OCI-M1 (cell line): Measurements from ENCODE around the gene TPRG1.
A peak's percentile ranks its signal among the peaks of the same experiment; 100 is the strongest.

Source experiments
- DNase-seq: peaks from one replicate; lab custom pipeline; 2025; lab: John Stamatoyannopoulos, UW

TPRG1 gene

GRCh38 chr3:189232790-189233189 lies 61.0 kb downstream of the TPRG1 start:
- no peak for DNase-seq

- peak; percentile 40 for DNase-seq
Observed at GRCh38 chr3:189233225-189233858, 61.6 kb downstream of the TPRG1 start.

- DNase-seq, result no peak
Observed at GRCh38 chr3:189235214-189235613, 63.4 kb downstream of the TPRG1 start.

- DNase-seq, result no peak
Observed at GRCh38 chr3:189236352-189236751, 64.6 kb downstream of the TPRG1 start.

DNA sequence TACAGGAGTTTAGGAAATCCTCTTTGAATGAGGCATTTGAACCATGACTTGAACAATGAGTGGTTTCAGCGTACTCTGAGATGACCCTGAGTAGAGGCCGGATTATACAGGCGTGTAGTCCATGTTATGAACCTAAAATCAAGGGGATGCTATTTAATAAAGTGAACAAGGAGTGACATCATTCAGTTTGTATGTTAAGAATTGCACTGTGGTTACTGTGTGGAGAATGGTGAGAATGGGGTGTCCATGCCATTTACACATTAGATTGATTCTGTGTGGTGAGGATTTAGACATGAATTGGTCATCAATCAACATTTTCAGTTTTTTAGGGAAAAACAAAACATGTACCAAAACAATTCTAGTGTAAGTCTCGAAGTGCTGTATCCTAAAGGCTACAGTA lies 65.8 kb downstream of the TPRG1 start:
- no peak for DNase-seq

DNA sequence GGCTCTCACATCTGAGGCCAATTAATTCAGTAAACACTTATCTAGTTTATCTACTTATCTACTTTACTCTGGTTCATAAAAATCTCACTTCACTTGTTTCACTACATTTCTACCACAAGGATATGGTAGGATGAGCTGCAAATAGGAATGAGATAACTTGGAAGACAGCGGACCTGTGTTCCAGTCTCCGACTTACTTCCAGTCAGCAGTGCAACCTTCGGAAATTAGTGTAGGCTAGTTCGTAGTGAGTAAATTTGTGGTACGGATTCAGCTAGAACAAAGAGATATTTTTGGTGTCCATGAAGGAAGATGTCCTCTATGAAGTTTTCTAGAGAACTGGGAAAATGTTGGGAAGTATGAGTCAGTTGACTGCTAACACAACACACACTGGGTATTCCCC lies 66.3 kb downstream of the TPRG1 start:
- no peak for DNase-seq

DNA sequence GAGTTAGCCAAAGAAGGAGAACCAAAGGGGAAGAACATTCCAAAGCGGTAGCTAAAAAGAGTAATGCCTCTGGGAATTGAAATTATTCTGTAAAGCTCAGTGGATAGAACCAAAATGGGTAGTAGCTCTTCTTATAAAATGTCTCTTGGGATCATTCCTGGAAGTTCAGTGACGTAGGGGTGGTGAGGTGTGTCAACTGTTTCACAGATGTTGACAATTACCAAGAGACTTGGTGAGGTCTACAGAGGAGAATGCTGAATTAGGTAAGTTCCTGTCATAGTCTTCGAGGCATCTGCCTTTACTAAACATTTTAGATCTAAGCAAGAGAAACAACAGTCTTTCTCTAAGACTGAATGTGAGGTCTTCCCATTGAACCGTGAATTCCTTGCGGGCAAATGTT lies 67.8 kb downstream of the TPRG1 start:
- DNase-seq, result no peak

- no peak for DNase-seq
Observed at GRCh38 chr3:189249987-189250386, 78.2 kb downstream of the TPRG1 start.

DNA sequence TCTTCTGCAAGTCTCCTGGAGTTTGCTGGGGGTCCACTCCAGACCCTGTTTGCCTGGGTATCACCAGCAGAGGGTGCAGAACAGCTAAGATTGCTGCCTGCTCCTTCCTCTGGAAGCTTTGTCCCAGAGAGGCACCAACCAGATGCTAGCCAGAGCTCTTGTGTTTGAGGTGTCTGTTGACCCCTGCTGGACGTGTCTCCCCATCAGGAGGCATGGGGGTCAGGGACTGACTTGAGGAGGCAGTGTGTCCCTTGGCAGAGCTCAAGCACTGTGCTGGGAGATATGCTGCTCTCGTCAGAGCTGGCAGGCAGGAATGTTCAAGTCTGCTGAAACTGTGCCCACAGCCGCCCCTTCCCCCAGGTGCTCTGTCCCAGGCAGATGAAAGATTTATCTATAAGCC lies 86.5 kb downstream of the TPRG1 start:
- DNase-seq, result no peak

DNA sequence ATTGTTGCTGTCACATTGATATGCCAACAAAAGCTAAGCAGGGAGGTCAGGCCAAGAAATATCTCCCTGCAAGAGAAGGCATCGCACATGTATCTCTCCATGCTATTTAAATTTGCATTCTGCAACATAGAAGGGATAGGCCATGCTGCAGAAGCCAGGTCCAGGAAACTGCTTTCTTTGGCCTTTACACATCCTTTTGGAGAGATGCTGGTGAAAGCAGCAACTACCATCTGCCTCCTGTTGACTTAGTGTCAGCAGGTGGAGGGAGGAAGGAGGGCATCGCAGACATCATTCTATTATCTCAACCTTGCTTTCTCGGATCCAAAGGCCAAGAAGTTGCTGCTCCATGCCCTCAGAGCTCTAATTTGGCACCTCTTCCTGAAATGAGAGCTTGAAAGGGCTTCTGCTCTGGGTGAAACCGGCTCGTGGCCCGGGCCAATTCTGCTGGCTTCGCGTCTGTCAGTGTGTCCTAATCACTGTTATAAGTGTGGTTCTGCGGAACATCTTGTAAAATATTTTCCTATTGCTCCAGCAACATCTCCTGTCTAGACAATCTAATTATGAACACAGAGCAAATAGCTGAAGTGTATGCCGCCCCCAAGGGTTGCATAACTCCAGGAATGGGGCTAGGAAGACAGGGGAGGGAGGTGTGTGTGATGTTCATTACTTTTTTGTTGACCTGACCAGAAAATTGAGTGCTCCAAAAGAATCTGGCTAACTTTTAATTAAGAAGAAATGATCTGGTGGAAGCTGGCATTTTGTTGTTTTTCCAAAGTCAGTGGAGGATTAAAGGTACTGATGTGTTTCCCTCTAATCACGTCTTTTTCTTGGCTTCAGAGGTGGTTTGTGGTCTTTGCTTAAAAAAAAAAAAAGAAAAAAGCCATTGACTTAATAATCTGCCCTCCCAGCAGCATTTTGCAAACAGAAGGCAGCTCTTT lies 89.1 kb downstream of the TPRG1 start:
- DNase-seq, result no peak

GRCh38 chr3:189262746-189263145 lies 91.0 kb downstream of the TPRG1 start:
- no peak for DNase-seq

DNA sequence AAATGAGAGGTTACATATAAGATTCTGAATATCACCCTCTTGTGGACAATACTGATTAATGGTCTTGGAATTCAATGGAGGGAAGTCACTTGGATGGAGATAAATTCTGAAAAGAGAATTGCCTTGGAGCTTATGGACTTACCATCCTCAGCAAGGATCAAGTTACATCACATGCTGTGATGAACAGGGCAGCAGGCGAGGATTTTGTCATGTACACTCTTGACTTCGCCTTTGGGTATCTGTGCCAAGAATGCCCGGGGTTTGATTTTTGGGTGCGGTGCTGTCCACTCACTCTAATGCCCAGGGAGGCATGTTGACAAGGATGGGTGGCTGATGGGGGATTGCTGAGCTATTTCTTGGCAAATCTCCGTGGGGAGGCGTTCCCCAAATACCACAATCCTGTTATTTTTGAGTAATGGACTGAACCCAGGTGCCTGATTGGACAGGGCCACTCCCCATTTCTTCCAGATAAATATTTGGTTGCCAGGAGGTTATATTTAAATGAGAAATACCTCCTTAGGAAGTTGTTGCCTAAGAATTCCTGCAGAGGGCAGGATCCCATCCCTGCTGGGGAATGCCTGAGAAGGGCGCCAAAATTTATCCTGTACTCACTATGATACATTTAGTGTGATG lies 96.3 kb downstream of the TPRG1 start:
- no peak for DNase-seq

DNA sequence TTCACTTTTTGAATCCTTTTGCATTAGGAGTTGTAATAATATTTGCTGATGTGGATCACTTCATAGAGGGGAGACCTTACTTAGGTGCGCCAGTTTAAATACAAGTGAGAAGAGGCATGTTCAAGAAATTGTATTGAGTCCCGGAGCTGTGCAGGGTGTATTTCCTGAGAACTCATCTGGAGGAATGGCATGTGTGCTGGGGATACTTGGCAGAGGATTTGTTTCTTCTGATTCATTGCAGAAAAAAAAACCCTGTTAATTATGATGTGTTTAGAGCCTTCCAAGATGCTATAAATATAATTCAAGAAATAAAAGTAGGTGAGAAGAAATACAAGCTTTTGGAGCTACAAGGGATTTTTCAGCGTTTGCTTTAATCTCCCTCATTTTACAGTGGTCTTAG lies 97.6 kb downstream of the TPRG1 start:
- no peak for DNase-seq

GRCh38 chr3:189270248-189270832 lies 98.6 kb downstream of the TPRG1 start:
- DNase-seq, result peak; percentile 58

DNA sequence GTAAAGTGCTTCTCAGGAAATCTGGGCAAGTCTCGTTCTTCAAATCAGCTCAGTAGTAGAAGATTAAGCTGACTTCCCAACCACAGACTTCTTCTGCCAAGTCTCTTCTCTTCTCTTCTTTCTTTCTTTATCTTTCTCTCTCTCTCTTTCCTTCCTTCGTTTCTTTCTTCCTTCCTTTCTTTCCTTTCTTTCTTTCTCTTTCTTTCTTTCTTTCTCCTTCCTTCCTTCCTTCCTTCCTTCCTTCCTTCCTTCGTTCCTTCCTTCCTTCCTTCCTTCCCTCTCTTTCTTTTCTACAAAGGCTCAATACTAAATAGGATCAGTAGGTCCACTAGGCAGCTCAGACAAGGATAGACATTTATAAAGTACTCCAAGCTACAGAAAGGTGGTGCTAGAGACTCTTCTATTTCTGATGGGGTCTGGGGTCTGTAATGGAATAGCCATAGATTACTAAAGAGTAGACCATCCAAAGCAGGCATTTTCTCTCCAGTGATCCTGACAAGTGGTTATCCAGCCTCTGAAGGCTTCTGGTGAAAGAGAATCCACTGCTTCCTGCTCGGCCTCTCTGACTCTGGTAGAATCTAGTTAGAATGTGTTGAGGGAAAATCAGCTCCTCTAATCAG lies 100.8 kb downstream of the TPRG1 start:
- peak; percentile 15 for DNase-seq

GRCh38 chr3:189273736-189274135 lies 102.0 kb downstream of the TPRG1 start:
- no peak for DNase-seq

GRCh38 chr3:189275182-189275581 lies 103.4 kb downstream of the TPRG1 start:
- no peak for DNase-seq

- DNase-seq, result no peak
Observed at GRCh38 chr3:189275852-189276251, 104.1 kb downstream of the TPRG1 start.

- DNase-seq, result peak; percentile 57
Observed at GRCh38 chr3:189276444-189277219, 104.9 kb downstream of the TPRG1 start.

- no peak for DNase-seq
Observed at GRCh38 chr3:189277711-189278110, 105.9 kb downstream of the TPRG1 start.

GRCh38 chr3:189278221-189278620 lies 106.5 kb downstream of the TPRG1 start:
- DNase-seq, result no peak
